ENCODE measurements around the gene ABCD2.
"Not testable (repeated sequence)": the region's sequence is repeated elsewhere in the genome, so short reads cannot be mapped to it uniquely, and the experiment has no call there.

ABCD2 gene

GRCh38 chr12:39619660-39620433, at the start of gene ABCD2:
TSS of gene ABCD2 (minus strand) at chr12:39619803. CDS start at chr12:39619615, 188 bp downstream.
- peak; percentile 32 to 92 (median 74) for DNase-seq

- DNase-seq, result no peak
Measured at GRCh38 chr12:39660101-39660500, 40.5 kb upstream of the ABCD2 start.

GRCh38 chr12:39647383-39647782, 27.8 kb upstream of the ABCD2 start:
- no peak for DNase-seq

- DNase-seq, result no peak
Measured at GRCh38 chr12:39646963-39647362, 27.4 kb upstream of the ABCD2 start.

GRCh38 chr12:39643052-39643451, 23.4 kb upstream of the ABCD2 start:
- DNase-seq, result no peak

GRCh38 chr12:39638840-39639239, 19.2 kb upstream of the ABCD2 start:
- no peak for DNase-seq

DNA sequence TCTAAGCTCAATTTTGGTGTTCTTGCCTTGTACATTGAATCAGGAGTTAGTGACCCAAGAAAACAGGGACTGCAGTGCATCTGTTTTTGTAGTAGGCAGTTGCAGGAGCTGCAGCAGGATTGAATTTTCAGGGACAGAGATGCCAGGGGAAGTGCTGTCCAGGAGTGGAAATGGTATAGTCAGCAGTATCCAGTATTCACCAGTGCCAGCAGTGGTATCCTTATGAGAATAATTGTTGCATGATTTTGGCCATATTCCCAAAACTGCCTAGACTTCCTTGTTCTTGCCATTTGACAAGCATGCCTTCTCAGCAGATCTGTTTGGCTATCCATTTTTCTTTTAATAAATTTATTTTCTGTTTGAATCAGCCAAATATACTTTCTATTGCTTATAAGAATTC, 18.6 kb upstream of the ABCD2 start:
- no peak for DNase-seq

GRCh38 chr12:39632670-39633069, 13.1 kb upstream of the ABCD2 start:
- DNase-seq, result no peak

DNA sequence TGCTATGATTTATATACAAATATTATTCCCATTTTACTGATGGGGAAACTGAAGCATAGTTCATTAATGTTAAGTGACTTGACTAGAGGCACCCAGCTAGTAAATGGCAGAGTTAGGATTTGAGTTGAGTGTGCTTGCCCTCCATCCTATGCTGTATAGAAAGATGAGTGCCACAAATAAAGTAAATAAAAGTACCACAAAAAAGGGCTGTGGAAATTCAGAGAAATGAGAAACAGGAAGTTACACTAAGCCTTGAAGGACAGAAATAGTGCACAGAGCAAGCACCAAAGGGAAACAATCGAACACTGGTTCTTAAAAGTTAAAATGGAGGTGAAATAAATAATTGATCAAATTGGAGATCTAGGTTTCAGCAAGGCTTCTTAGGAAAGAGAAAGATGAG, 9.2 kb upstream of the ABCD2 start:
- DNase-seq, result no peak

- no peak for DNase-seq
Measured at GRCh38 chr12:39627914-39628313, 8.3 kb upstream of the ABCD2 start.

DNA sequence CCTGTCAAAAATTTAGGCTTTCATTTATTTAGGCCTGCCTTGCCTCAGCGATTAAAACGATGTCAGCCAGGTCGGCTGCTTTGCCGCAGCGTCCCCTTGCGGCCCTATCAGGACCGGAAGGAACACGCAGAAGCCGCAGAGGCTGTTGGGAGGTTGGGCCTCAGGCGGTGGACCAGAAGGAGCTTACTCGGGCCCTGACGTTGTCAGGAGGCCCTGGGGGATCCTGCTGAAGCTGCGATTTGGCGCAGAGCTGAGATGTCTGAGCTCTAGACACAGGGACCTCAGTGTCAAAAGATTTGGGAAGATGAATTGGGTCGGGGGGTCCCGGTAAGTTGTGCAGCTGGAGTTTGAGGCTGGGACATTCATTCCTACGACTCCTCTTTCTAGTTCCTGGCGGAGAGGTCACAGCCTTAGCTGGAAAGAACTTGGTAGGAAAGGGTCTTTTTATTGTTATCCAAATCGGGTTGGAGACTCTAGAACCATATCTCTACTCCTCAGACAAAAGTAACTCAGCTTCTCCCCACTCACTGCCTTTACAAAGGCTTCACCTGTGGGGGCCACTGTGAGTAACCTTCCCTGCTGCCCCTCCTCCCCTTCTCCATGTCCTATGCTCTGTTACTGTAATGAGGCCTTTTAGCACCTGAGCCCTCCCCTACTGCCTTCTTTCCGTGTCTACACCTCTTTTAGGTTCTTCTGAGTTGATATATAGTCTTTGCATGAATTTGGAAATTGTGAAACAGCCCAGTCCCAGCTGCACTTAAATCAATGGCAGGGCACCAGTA, 6.6 kb upstream of the ABCD2 start:
- no peak for DNase-seq

DNA sequence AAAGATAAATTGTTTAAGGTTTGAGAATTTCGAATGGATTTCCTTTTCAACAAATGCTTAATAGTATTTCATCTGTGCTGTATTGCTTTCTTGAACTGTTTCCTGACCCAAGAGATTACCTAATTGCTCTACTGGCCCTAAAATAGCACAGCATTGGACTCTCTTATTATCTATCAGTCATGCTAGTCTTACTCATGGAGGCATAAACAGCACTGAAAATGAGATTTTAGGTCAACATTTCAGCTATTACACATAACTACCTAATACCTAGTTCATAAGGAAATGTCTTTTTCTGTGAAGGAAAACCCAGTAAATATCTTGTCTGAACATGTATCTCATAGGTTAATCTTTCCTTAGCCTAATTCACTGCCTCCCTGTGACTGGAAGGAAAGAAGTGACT, 4.3 kb upstream of the ABCD2 start:
- DNase-seq, result no peak

DNA sequence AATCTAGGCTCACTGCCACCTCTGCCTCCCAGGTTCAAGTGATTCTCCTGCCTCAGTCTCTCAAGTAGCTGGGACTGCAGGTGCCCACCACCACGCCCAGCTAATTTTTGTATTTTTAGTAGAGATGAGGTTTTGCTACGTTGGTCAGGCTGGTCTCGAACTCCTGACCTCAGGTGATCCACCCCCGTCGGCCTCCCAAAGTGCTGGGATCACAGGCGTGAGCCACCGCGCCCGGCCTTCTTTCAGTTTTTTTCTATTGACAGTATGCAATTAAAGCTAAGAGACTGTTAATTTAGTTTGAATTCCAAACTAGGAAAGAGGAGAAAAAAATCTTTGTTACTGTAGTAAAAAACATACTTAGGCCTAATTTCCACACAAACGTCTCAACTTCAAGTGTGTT, 3.6 kb upstream of the ABCD2 start:
- DNase-seq, result not testable (repeated sequence)

DNA sequence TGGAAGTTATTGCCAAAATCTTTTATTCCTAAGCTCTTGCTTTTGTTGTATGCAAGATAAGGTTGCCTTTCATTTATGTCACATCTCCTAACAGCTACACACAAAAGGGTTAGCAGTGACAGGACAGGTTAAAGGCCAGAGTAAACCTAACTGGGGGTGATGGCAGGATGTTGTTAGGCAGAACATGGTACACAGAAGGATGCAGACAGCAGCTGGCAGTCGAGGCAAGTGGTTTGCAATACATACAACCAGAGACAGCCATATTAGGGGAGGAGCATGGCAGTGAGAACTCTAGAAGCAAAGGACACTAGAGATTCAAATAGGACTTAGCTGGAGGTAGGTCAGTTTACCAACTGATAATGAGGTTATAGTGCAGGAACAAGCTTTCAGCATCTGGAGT, 2.7 kb upstream of the ABCD2 start:
- no peak for DNase-seq

DNA sequence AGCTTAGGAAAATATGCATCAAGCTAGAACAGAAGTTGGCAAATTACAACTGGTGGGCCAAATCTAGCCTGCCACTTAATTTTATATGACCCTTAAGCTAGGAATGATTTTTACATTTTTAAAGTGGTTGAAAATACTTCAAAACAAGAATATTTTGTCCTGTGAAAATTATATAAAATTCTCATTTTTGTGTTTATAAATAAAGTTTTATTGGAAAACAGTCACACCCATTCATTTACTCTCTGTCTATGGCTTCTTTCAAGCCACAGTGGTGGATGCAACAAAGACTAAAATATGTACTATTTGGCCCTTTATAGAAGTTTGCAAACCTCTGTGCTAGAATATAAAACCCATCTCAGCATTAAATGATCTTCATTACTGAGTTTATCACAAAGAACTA, 2.1 kb upstream of the ABCD2 start:
- DNase-seq, result no peak

GRCh38 chr12:39620659-39621658, 1.4 kb upstream of the ABCD2 start:
- peak in 3 of 58 donors; percentile 1 to 5 (median 2) for DNase-seq

GRCh38 chr12:39619316-39619659, 315 bp downstream of the ABCD2 start:
- DNase-seq, result peak in 26 of 58 donors; percentile 17 to 88 (median 53)

DNA sequence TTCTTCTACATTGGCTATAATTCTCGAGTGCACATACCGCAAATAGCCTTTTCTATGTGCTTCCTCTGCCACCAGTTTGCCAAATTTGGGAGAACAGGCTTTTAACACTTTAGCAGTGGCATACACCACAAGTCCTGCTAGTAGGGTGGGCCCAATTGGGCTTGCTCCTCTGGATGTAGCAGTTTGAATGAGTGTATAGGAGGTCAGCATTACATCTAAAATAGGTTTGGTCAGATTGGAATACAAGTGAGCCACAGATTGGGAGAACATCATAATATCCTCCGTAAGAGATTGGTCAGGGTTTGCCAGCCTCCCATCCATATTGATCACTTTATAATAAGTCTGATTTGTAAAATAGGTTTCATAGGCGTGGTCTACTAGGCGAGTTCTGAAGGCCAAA, 902 bp downstream of the ABCD2 start:
- DNase-seq, result peak in 4 of 58 donors; percentile 1 to 13 (median 4)

- DNase-seq, result no peak
Measured at GRCh38 chr12:39617887-39618286, 1.7 kb downstream of the ABCD2 start.

DNA sequence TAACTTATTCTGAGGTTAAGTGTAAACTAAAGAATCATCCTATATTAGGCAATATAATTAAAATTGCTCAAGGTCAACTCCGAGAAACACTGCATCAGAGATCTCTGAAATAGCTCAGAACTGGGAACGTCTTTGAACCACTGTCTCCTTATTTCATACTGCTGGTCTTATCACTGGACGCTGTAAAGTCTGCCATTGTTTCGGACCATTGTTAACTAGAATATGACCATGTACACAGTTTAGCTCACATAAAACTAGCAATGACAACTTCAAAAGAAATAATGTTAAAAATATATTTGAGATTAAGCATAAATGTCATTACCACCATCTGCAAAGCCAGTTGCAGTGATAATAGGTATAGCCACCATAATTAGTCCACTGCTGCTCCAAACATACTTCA, 2.9 kb downstream of the ABCD2 start:
- no peak for DNase-seq

- DNase-seq, result no peak
Measured at GRCh38 chr12:39616251-39616650, 3.4 kb downstream of the ABCD2 start.

- no peak for DNase-seq
Measured at GRCh38 chr12:39613525-39613924, 6.1 kb downstream of the ABCD2 start.
